A549 treated with CORT108297 at 1 μM for 4 hours (cell line): ENCODE results near the gene TOX4. TPM values are rescaled to one million over a fixed set of nuclear protein-coding genes. Genes with fewer than 3 reads are reported as not detected.

Experiments used
- total RNA-seq: library from RNA; stranded (reverse); fragments of 200-300 nt; extraction: Qiagen RNA extraction; gene quantifications from 5 replicates; pipeline ENCODE4 v1.2.3, GENCODE V29; 2022

TOX4 gene
- total RNA-seq = 57.4 to 71.5 TPM (median 66.0 TPM) in 5 replicates

GRCh38 chr14:21476925-21477681, at the start of gene TOX4, which contains the start of gene RAB2B:
Gene TOX4, plus strand, starts transcription at chr14:21477195. Its CDS starts 84 bp downstream, at chr14:21477279.
Gene RAB2B, minus strand, starts transcription at chr14:21476959. Its CDS starts 87 bp downstream, at chr14:21476872.

GRCh38 chr14:21455912-21456667, 20.9 kb upstream of the TOX4 start, which contains the start of gene CHD8:
Gene CHD8, minus strand, starts transcription at chr14:21456123. Its CDS starts 24,480 bp downstream, at chr14:21431643.

GRCh38 chr14:21510735-21511657, 34.0 kb downstream of the TOX4 start, which contains the start of gene METTL3:
Gene METTL3, minus strand, starts transcription at chr14:21511340. Its CDS starts 117 bp downstream, at chr14:21511223.

GRCh38 chr14:21525962-21526671, 49.1 kb downstream of the TOX4 start, which contains the start of gene SALL2:
Gene SALL2, minus strand, starts transcription at chr14:21526346. Its CDS starts 219 bp downstream, at chr14:21526127.

Other genes starting within 250 kb of the TOX4 start
- gene HNRNPC, start 207.8 kb upstream of the TOX4 start, total RNA-seq = 769 to 1,109 TPM (median 796 TPM) in 5 replicates
- 0.13 to 0.24 TPM (median 0.19 TPM) in 5 replicates for gene RPGRIP1, start 197.1 kb upstream of the TOX4 start, total RNA-seq
- gene SUPT16H, start 93.2 kb upstream of the TOX4 start, total RNA-seq = 96.6 to 124 TPM (median 102 TPM) in 5 replicates
- gene CHD8, start 21.1 kb upstream of the TOX4 start, total RNA-seq = 36.5 to 42.0 TPM (median 39.7 TPM) in 5 replicates
- gene RAB2B, start 236 bp upstream of the TOX4 start, total RNA-seq = 11.2 to 21.1 TPM (median 13.8 TPM) in 5 replicates
- 45.4 to 55.8 TPM (median 52.2 TPM) in 5 replicates for gene METTL3, start 34.1 kb downstream of the TOX4 start, total RNA-seq
- 0.76 to 1.4 TPM (median 1.0 TPM) in 5 replicates for gene SALL2, start 49.2 kb downstream of the TOX4 start, total RNA-seq
- gene OR10G3, start 102.9 kb downstream of the TOX4 start, total RNA-seq = not detected in 5 replicates
- gene OR10G2, start 157.7 kb downstream of the TOX4 start, total RNA-seq = not detected in 5 replicates
- not detected in 5 replicates for gene OR4E2, start 176.6 kb downstream of the TOX4 start, total RNA-seq
- not detected in 5 replicates for gene OR4E1, start 196.6 kb downstream of the TOX4 start, total RNA-seq